SK-N-MC (cell line): Measurements from ENCODE around the gene LTA.

ENCODE experiments used
- EZH2 ChIP-seq: fragments of 200-600 bp; sonication (generic); IDR thresholded peaks from one replicate; pipeline ENCODE4 v1.6.1; 2017; ENCODE audit warnings: antibody characterized with exemption
- FOXP2 ChIP-seq: optimal IDR thresholded peaks from 2 replicates; pipeline ENCODE3; 2011; ENCODE audit warnings: mild to moderate bottlenecking, moderate library complexity; ENCODE audit not compliant: insufficient read depth; ENCODE audit errors: extremely low read length, control extremely low read depth
- POLR2AphosphoS5 ChIP-seq: IDR thresholded peaks from 2 replicates; pipeline ENCODE4 v1.6.1; 2012; ENCODE audit warnings: mild to moderate bottlenecking, low read depth, low read length, borderline replicate concordance

- TF ChIP-seq FOXP2 (no peak), EZH2 (no peak), POLR2AphosphoS5 (no peak)
These were observed 6.4 kb downstream of the LTA start for GRCh38 chr6:31578184-31579118.
